GM19043 (cell line): ENCODE results near the gene DTX3.
"Not testable (repeated sequence)": the region's sequence is repeated elsewhere in the genome, so short reads cannot be mapped to it uniquely, and the experiment has no call there.

Source experiments
- ATAC-seq: cut with Tn5 transposase; IDR thresholded peaks from one replicate; pipeline ENCODE4 v1.9.1; 2021; ENCODE audit warnings: low read depth; ENCODE audit not compliant: unreplicated experiment

Gene DTX3

DNA sequence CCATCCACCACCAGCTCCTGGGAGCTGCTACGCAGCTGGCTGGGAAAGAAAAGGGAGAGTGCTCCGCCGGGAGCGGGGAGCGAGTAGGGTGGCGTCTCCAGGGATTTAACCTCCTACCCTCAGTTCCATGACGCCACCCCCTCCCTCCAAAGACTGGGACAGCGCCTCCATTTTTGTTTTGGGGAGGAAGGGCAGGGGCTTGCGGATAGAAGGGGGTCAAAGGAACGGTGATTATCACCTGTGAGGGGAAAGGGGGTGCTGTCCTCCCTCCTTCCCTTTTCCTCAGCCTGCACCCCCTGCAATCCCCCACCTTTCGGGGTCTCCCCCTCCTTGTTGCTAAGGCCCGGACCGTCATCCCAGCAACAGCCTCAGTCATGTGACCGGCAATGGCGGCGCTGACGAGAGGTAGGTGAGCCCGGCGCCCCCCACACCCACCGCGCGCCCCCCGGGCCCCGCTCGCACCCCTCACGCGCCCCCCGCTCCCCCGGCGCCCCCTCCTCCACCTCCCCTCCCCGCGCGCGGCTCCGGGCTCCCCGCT, at the start of gene DTX3:
DTX3 (plus strand) TSS at position 371 of the 538 bp plus-strand sequence. CDS start 1,694 bp downstream, outside the sequence.
- no peak for ATAC-seq

DNA sequence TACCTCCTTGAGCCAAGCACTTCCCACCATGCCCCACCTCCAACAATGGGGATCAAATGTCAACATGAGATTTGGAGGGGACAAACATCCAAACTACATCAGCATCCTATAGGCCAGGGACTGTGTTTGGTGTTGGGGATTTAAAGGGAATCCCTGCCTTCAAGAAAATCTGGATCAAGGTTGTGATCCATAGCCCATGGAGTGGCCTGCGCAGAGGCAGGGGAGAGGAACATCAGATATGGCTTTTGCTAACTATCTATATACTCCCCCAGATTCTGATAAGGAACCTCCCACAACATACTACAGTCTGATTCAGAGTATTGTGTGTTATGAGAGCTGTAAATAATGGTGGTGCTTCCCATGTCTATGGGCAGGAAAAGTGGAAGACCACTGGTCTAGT, 49.7 kb upstream of the DTX3 start:
- ATAC-seq, result no peak

- no peak for ATAC-seq
Measured at GRCh38 chr12:57558864-57559263, 45.8 kb upstream of the DTX3 start.

- ATAC-seq, result no peak
Measured at GRCh38 chr12:57560516-57560915, 44.1 kb upstream of the DTX3 start.

DNA sequence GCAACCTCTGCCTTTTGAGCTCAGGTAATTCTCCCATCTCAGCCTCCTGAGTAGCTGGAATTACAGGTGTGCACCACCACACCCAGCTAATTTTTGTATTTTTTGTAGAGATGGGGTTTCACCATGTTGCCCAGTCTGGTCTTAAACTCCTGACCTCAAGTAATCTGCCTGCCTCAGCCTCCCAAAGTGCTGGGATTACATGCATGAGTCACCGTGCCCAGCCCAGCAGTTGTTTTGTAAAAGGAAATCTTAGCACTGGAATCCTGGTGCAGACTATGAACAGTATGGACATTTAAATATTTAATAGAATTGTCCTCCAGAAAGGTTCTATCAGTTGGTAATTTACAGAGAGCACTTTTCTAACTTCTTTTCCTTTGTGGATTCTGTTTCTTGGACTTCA, 43.5 kb upstream of the DTX3 start:
- not testable (repeated sequence) for ATAC-seq

GRCh38 chr12:57563358-57563757, 41.3 kb upstream of the DTX3 start:
- no peak for ATAC-seq

DNA sequence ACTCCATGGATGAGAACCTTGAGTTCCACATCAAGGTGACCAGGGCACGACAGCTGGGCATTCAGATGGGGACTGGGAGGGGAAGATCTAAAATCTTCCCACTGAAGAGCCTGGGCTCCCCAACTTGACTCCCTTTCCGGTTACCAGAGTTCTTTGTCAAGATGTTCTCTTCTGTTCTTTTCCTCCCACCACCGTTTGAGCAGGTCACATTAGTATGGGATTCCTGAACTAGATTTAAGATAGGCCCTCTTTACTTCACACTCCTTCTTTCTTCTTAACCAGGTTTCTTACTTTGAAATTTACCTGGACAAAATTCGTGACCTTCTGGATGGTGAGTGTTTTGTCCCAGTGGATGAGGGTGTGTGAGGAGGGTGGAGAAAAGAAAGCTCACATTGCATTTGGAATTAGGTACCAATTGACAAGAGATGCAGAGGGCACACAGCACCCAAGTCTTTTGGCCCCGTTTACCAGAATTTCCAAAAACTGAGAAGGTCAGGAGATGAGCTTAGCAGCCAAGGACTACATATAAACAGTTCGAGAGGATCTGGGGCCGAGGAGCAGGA, 40.4 kb upstream of the DTX3 start:
- no peak for ATAC-seq

DNA sequence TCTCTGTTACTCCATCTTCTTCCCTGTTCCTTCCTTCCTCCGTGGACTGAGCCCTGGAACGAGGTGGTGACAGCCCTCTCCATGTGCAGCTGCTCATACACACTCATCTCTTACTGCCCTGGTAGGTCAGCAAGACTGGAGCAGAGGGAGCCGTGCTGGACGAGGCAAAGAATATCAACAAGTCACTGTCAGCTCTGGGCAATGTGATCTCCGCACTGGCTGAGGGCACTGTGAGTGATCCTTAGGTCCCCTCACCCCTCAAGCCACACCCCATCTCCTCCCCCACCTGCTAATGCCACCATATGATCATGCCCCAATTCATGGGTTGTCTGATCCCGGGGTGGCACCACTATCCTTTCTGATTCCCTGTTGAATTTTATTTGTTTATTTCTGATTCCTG, 35.8 kb upstream of the DTX3 start:
- ATAC-seq, result no peak

GRCh38 chr12:57569858-57570257, 34.8 kb upstream of the DTX3 start:
- ATAC-seq, result no peak

GRCh38 chr12:57570438-57570837, 34.2 kb upstream of the DTX3 start:
- ATAC-seq, result not testable (repeated sequence)

DNA sequence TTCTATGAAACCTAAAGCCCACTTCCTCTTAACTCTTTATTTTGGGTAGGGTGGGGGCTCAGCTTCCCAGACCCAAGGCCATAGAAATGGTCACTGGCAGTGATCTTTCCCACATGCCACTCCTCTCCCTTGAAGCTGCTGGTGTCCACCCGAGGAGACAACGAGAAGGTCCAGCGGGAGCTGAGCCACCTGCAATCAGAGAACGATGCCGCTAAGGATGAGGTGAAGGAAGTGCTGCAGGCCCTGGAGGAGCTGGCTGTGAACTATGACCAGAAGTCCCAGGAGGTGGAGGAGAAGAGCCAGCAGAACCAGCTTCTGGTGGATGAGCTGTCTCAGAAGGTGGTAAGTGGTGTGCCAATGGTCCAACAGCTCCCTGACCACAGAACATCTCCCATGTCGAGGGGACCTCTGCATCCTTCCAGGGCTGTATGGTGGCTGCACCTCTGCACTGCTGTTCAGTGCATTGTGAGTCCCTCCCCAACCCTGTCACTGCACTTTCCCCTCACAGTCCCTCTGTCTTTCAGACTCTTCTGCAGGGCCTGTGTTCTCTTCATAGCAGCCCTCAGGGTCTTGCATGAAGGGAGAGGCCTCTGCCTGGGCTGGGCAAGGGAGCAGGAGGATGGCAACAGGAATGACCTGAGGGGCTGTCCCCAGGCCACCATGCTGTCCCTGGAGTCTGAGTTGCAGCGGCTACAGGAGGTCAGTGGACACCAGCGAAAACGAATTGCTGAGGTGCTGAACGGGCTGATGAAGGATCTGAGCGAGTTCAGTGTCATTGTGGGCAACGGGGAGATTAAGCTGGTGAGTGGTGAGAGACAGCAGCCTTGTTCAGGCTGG, 32.5 kb upstream of the DTX3 start:
- ATAC-seq, result no peak

DNA sequence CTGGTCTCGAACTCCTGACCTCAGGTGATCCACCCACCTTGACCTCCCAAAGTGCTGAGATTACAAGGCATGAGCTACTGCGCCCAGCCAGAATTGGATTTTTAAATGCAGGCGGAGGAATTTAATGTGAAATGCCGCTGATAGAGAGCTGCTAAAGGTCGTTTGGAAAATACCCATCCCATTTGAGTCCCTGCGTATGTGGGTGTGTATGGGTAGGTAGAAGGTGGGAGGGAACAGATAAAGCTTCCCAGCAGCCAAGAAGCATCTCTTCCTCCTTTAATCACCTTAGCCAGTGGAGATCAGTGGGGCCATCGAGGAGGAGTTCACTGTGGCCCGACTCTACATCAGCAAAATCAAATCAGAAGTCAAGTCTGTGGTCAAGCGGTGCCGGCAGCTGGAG, 29.8 kb upstream of the DTX3 start:
- ATAC-seq, result no peak

- no peak for ATAC-seq
Measured at GRCh38 chr12:57575771-57576612, 28.6 kb upstream of the DTX3 start.

DNA sequence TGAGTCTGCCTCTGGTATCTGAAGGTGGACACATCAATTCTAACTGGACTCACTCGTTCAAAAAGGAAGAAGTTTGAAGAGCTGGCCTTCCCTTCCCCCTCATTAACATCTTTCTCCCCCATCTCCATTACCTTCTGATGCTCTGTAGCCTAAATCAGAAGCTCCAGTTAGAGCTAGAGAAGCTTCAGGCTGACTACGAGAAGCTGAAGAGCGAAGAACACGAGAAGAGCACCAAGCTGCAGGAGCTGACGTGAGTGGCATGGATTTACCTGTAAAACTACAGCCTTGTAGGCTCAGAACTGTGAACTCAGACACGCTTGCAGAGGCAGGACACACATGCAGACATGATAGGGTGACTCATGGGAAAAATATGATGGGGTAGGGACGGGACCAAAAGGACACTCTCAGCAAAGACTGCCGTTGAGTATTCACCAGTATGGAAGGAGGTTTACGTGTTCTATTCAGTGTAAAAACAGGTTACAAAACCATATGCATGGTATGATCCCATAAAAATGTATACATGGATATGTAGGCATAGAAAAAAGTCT, 27.9 kb upstream of the DTX3 start:
- no peak for ATAC-seq

DNA sequence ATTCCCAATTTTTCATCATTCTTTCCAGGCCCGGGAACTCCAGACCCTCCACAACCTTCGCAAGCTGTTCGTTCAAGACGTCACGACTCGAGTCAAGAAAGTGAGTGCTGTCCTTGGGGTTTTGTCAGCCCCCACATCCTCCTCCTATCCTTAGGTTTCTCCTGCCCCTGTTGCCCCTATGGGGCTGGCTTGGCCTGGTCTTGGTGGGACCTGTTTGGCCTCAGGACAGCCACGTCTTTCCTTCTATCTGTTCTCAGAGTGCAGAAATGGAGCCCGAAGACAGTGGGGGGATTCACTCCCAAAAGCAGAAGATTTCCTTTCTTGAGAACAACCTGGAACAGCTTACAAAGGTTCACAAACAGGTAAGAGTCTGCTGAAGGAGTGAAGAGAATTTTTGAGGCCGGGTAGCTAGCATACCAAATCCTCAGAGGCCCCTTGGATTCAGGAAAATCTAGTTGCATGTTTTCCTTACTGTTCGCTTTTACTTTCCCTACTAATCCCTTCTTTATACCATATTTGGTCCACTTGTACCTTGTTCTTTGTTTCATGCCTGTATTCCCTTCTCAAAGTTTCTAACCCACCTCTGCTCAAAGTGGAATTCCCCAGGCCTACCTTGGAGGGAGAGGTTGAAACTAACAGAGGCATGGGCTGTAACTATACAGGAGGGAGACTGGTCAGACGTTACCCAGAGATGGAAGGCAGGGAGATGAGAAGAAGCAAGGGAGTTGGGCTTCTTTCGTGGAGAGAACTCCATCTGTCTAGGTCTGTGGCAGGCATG, 26.5 kb upstream of the DTX3 start:
- ATAC-seq, result no peak

- no peak for ATAC-seq
Measured at GRCh38 chr12:57579011-57579410, 25.6 kb upstream of the DTX3 start.

- ATAC-seq, result no peak
Measured at GRCh38 chr12:57579677-57580465, 24.8 kb upstream of the DTX3 start.

- no peak for ATAC-seq
Measured at GRCh38 chr12:57580466-57580795, 24.2 kb upstream of the DTX3 start.

- no peak for ATAC-seq
Measured at GRCh38 chr12:57581802-57582201, 22.8 kb upstream of the DTX3 start.
